Gastrocnemius medialis (tissue), 4 donors: ENCODE measurements around the gene CDH4. TPM values are rescaled to one million over a fixed set of nuclear protein-coding genes. Genes with fewer than 3 reads are reported as not detected.

Source experiments
- ATAC-seq, 2 donors: fragments of 150-250 bp; one replicate each; pipeline ENCODE4 v1.9.1; 2016
- DNase-seq, 2 donors: peaks; one replicate each; pipeline ENCODE4 v3.0.0-alpha.2; 2019
- H3K27ac ChIP-seq, 4 donors: fragments of 200-600 bp; sonication (generic); 1 replicate in 1 of 4; 2 replicates in 3 of 4; pipeline ENCODE4 v1.5.1; 2016 to 2018; ENCODE audit warnings: mild to moderate bottlenecking in 2 of 4, moderate library complexity in 1 of 4
- H3K27me3 ChIP-seq, 3 donors: fragments of 200-600 bp; sonication (generic) in 2 of 3; 1 replicate in 1 of 3; 2 replicates in 2 of 3; pipeline versions ENCODE4 v1.5.1 to v1.6.0; 2016 to 2019; ENCODE audit warnings: mild to moderate bottlenecking in 1 of 3, moderate library complexity in 1 of 3
- H3K36me3 ChIP-seq, 2 donors: fragments of 200-600 bp; sonication (generic) in 1 of 2; one replicate each; pipeline ENCODE4 v1.5.1; 2017 to 2018
- H3K4me1 ChIP-seq, 2 donors: fragments of 200-600 bp; sonication (generic) in 1 of 2; one replicate each; pipeline ENCODE4 v1.5.1; 2016 to 2017; ENCODE audit warnings: mild to moderate bottlenecking in 2 of 2
- H3K4me3 ChIP-seq, 4 donors: fragments of 200-600 bp; sonication (generic) in 3 of 4; 1 replicate in 1 of 4; 2 replicates in 3 of 4; pipeline ENCODE4 v1.5.1; 2016 to 2019; ENCODE audit warnings: mild to moderate bottlenecking in 2 of 4
- H3K9me3 ChIP-seq, 3 donors: fragments of 200-600 bp; sonication (generic) in 2 of 3; 1 replicate in 1 of 3; 2 replicates in 2 of 3; pipeline ENCODE4 v1.5.1; 2016 to 2019
- CTCF ChIP-seq, 5 experiments: fragments of 450-650 bp in 3 of 5; fragments of 200-600 bp in 2 of 5; sonication (generic) in 2 of 5; IDR thresholded peaks in 4 of 5; conservative IDR thresholded peaks in 1 of 5; 1 replicate in 4 of 5; 2 replicates in 1 of 5; pipeline ENCODE4 v1.5.1; 2016 to 2019; ENCODE audit warnings: antibody characterized with exemption in 5 of 5, mild to moderate bottlenecking in 3 of 5, moderate library complexity in 3 of 5
- POLR2A ChIP-seq, 2 donors: fragments of 450-650 bp; IDR thresholded peaks; one replicate each; pipeline ENCODE4 v1.6.1; 2017; ENCODE audit warnings: antibody characterized with exemption in 2 of 2, mild to moderate bottlenecking in 2 of 2, moderate library complexity in 2 of 2
- in situ Hi-C, 4 donors: fragments of 200-750 bp; cut with MboI; loops; one replicate each; pipeline versions ENCODE4 v1.15.0 to v1.8.0; 2017; ENCODE audit warnings: low sequenced_read_pairs in 4 of 4
- intact Hi-C: fragments of 100-400 bp; cut with DNase I; formaldehyde crosslinking; loops from one replicate; pipeline ENCODE4 v1.15.1; 2023; ENCODE audit warnings: low total_unique reads
- total RNA-seq, 4 donors: library from RNA; depleted of rRNA; stranded (reverse); fragments of >200 nt; gene quantifications; one replicate each; pipeline versions ENCODE4 v1.1.0 to v1.2.3, GENCODE V29; 2016

CDH4 gene
- total RNA-seq, 4 donors from 2014 or later: 0.38 to 1.2 (median 0.86) TPM

- H3K27me3 ChIP-seq: no peaks in the 10 kb centered on the region
- no peaks in the 10 kb centered on the region for H3K36me3 ChIP-seq
- DNase-seq: no peak
- H3K9me3 ChIP-seq: no peaks in the 10 kb centered on the region
- no peak for ATAC-seq
- H3K27ac ChIP-seq: no peak overlapping the region
- in situ Hi-C loops: no loop called here
- no peak for TF ChIP-seq POLR2A (IDR thresholded peaks at IDR 0.05)
- TF ChIP-seq CTCF (IDR thresholded peaks at IDR 0.05 in 4 of 5, conservative IDR thresholded peaks at IDR 0.05 in 1 of 5): no peak
- intact Hi-C loops: no loop called here
- no peak overlapping the region for H3K4me3 ChIP-seq
- H3K4me1 ChIP-seq: no peaks in the 10 kb centered on the region
Observed at GRCh38 chr20:61561111-61561830, 309.2 kb downstream of the CDH4 start.

- ATAC-seq (no peak), DNase-seq (no peak)
- Histone ChIP-seq H3K27me3 (no peaks in the 10 kb centered on the region), H3K9me3 (no peaks in the 10 kb centered on the region), H3K36me3 (no peaks in the 10 kb centered on the region), H3K27ac (no peak overlapping the region), H3K4me1 (no peaks in the 10 kb centered on the region), H3K4me3 (no peak overlapping the region)
- in situ Hi-C loops: no loop called here
- TF ChIP-seq POLR2A (IDR thresholded peaks at IDR 0.05) (no peak), CTCF (IDR thresholded peaks at IDR 0.05 in 4 of 5, conservative IDR thresholded peaks at IDR 0.05 in 1 of 5) (no peak)
- intact Hi-C loops: no loop called here
Observed at GRCh38 chr20:61562491-61562890, 310.4 kb downstream of the CDH4 start.

GRCh38 chr20:61562897-61563504, 310.9 kb downstream of the CDH4 start:
- TF ChIP-seq POLR2A (IDR thresholded peaks at IDR 0.05) (no peak), CTCF (IDR thresholded peaks at IDR 0.05 in 4 of 5, conservative IDR thresholded peaks at IDR 0.05 in 1 of 5) (no peak)
- Histone ChIP-seq H3K27me3 (no peaks in the 10 kb centered on the region), H3K36me3 (no peaks in the 10 kb centered on the region), H3K4me1 (no peaks in the 10 kb centered on the region), H3K9me3 (no peaks in the 10 kb centered on the region), H3K27ac (no peak overlapping the region), H3K4me3 (no peak overlapping the region)
- in situ Hi-C loops (no loop called here), intact Hi-C loops (no loop called here)
- ATAC-seq (no peak), DNase-seq (no peak)

GRCh38 chr20:61564628-61565027, 312.6 kb downstream of the CDH4 start:
- H3K4me1 ChIP-seq: no peaks in the 10 kb centered on the region
- no peaks in the 10 kb centered on the region for H3K36me3 ChIP-seq
- intact Hi-C loops: no loop called here
- H3K9me3 ChIP-seq: no peaks in the 10 kb centered on the region
- ATAC-seq: no peak
- TF ChIP-seq POLR2A (IDR thresholded peaks at IDR 0.05) (no peak), CTCF (IDR thresholded peaks at IDR 0.05 in 4 of 5, conservative IDR thresholded peaks at IDR 0.05 in 1 of 5) (no peak)
- H3K27ac ChIP-seq: no peak overlapping the region
- in situ Hi-C loops: no loop called here
- H3K27me3 ChIP-seq: no peaks in the 10 kb centered on the region
- H3K4me3 ChIP-seq: no peak overlapping the region
- DNase-seq: no peak
